Measurements from ENCODE around the gene SPACA1.
"Not testable (repeated sequence)": the region's sequence is repeated elsewhere in the genome, so short reads cannot be mapped to it uniquely, and the experiment has no call there.

The SPACA1 gene

GRCh38 chr6:88047510-88048150 lies at the start of gene SPACA1:
Gene SPACA1 (plus strand): TSS chr6:88047841. CDS start chr6:88047906, 65 bp downstream.
- Histone ChIP-seq H3K9me3 (ENCODE audit: control insufficient read depth, insufficient read depth, low read depth, low read length) (no peaks in the 10 kb centered on the region), H3K27ac (ENCODE audit: low read depth, low read length) (no peak within 1 kb of the TSS), H3K36me3 (ENCODE audit: control insufficient read depth, insufficient read depth, low read length) (no peaks in the 10 kb centered on the region), H3K4me1 (ENCODE audit: control insufficient read depth, insufficient read depth, low read length) (peaks cover 7% of the 10 kb centered on the region; the same call in 1 of the 2 replicates), H3K27me3 (ENCODE audit: control insufficient read depth, insufficient read depth, low read length) (no peaks in the 10 kb centered on the region), H3K9ac (ENCODE audit: low read length) (no peak within 1 kb of the TSS), H3K4me3 (ENCODE audit: low read depth, low read length) (no peak within 1 kb of the TSS)

GRCh38 chr6:88000713-88001112 lies 46.9 kb upstream of the SPACA1 start:
- Histone ChIP-seq H3K9ac (ENCODE audit: low read length) (no peak overlapping the region), H3K4me3 (ENCODE audit: low read depth, low read length) (no peak overlapping the region), H3K9me3 (ENCODE audit: control insufficient read depth, insufficient read depth, low read depth, low read length) (no peaks in the 10 kb centered on the region), H3K27me3 (ENCODE audit: control insufficient read depth, insufficient read depth, low read length) (no peaks in the 10 kb centered on the region), H3K36me3 (ENCODE audit: control insufficient read depth, insufficient read depth, low read length) (no peaks in the 10 kb centered on the region), H3K27ac (ENCODE audit: low read depth, low read length) (no peak overlapping the region), H3K4me1 (ENCODE audit: control insufficient read depth, insufficient read depth, low read length) (peaks cover under 1% of the 10 kb centered on the region; the same call in 1 of the 2 replicates)

- not testable (repeated sequence) for H3K27me3 ChIP-seq (ENCODE audit: control insufficient read depth, insufficient read depth, low read length)
Measured at GRCh38 chr6:88001279-88001678, 46.4 kb upstream of the SPACA1 start.

GRCh38 chr6:88004707-88005106 lies 42.9 kb upstream of the SPACA1 start:
- Histone ChIP-seq H3K36me3 (ENCODE audit: control insufficient read depth, insufficient read depth, low read length) (no peaks in the 10 kb centered on the region), H3K9ac (ENCODE audit: low read length) (no peak overlapping the region), H3K9me3 (ENCODE audit: control insufficient read depth, insufficient read depth, low read depth, low read length) (0 out of 2 replicates have a peak, but pooled peaks cover 2% of the 10 kb centered on the region), H3K4me1 (ENCODE audit: control insufficient read depth, insufficient read depth, low read length) (no peaks in the 10 kb centered on the region), H3K27ac (ENCODE audit: low read depth, low read length) (no peak overlapping the region), H3K4me3 (ENCODE audit: low read depth, low read length) (no peak overlapping the region), H3K27me3 (ENCODE audit: control insufficient read depth, insufficient read depth, low read length) (no peaks in the 10 kb centered on the region)

More at GRCh38 chr6:88001279-88001678, 46.4 kb upstream of the SPACA1 start:
- not testable (repeated sequence) for H3K4me3 ChIP-seq (ENCODE audit: low read depth, low read length); H3K4me1 ChIP-seq (ENCODE audit: control insufficient read depth, insufficient read depth, low read length); H3K36me3 ChIP-seq (ENCODE audit: control insufficient read depth, insufficient read depth, low read length); H3K9me3 ChIP-seq (ENCODE audit: control insufficient read depth, insufficient read depth, low read depth, low read length); H3K9ac ChIP-seq (ENCODE audit: low read length); H3K27ac ChIP-seq (ENCODE audit: low read depth, low read length)

- H3K4me1 ChIP-seq (ENCODE audit: control insufficient read depth, insufficient read depth, low read length) = no peaks in the 10 kb centered on the region
- no peak overlapping the region for H3K9ac ChIP-seq (ENCODE audit: low read length)
- H3K27ac ChIP-seq (ENCODE audit: low read depth, low read length) = no peak overlapping the region
- no peaks in the 10 kb centered on the region for H3K36me3 ChIP-seq (ENCODE audit: control insufficient read depth, insufficient read depth, low read length)
- H3K27me3 ChIP-seq (ENCODE audit: control insufficient read depth, insufficient read depth, low read length) = no peaks in the 10 kb centered on the region
- 0 out of 2 replicates have a peak, but pooled peaks cover 2% of the 10 kb centered on the region for H3K9me3 ChIP-seq (ENCODE audit: control insufficient read depth, insufficient read depth, low read depth, low read length)
- H3K4me3 ChIP-seq (ENCODE audit: low read depth, low read length) = no peak overlapping the region
Measured at GRCh38 chr6:88006557-88006956, 41.1 kb upstream of the SPACA1 start.

GRCh38 chr6:88008411-88008810 lies 39.2 kb upstream of the SPACA1 start:
- Histone ChIP-seq H3K9me3 (ENCODE audit: control insufficient read depth, insufficient read depth, low read depth, low read length) (0 out of 2 replicates have a peak, but pooled peaks cover 2% of the 10 kb centered on the region), H3K4me3 (ENCODE audit: low read depth, low read length) (no peak overlapping the region), H3K27ac (ENCODE audit: low read depth, low read length) (no peak overlapping the region), H3K36me3 (ENCODE audit: control insufficient read depth, insufficient read depth, low read length) (no peaks in the 10 kb centered on the region), H3K27me3 (ENCODE audit: control insufficient read depth, insufficient read depth, low read length) (no peaks in the 10 kb centered on the region), H3K9ac (ENCODE audit: low read length) (no peak overlapping the region), H3K4me1 (ENCODE audit: control insufficient read depth, insufficient read depth, low read length) (no peaks in the 10 kb centered on the region)

GRCh38 chr6:88008831-88009231 lies 38.8 kb upstream of the SPACA1 start:
- Histone ChIP-seq H3K4me3 (ENCODE audit: low read depth, low read length) (no peak overlapping the region), H3K9ac (ENCODE audit: low read length) (no peak overlapping the region), H3K27ac (ENCODE audit: low read depth, low read length) (no peak overlapping the region), H3K27me3 (ENCODE audit: control insufficient read depth, insufficient read depth, low read length) (no peaks in the 10 kb centered on the region), H3K4me1 (ENCODE audit: control insufficient read depth, insufficient read depth, low read length) (no peaks in the 10 kb centered on the region), H3K36me3 (ENCODE audit: control insufficient read depth, insufficient read depth, low read length) (no peaks in the 10 kb centered on the region), H3K9me3 (ENCODE audit: control insufficient read depth, insufficient read depth, low read depth, low read length) (0 out of 2 replicates have a peak, but pooled peaks cover 2% of the 10 kb centered on the region)

- Histone ChIP-seq H3K27ac (ENCODE audit: low read depth, low read length) (no peak overlapping the region), H3K4me3 (ENCODE audit: low read depth, low read length) (no peak overlapping the region), H3K36me3 (ENCODE audit: control insufficient read depth, insufficient read depth, low read length) (no peaks in the 10 kb centered on the region)
Measured at GRCh38 chr6:88013015-88013414, 34.6 kb upstream of the SPACA1 start.

GRCh38 chr6:88013554-88013953 lies 34.1 kb upstream of the SPACA1 start:
- Histone ChIP-seq H3K36me3 (ENCODE audit: control insufficient read depth, insufficient read depth, low read length) (no peaks in the 10 kb centered on the region), H3K4me1 (ENCODE audit: control insufficient read depth, insufficient read depth, low read length) (no peaks in the 10 kb centered on the region), H3K4me3 (ENCODE audit: low read depth, low read length) (no peak overlapping the region), H3K27ac (ENCODE audit: low read depth, low read length) (no peak overlapping the region), H3K27me3 (ENCODE audit: control insufficient read depth, insufficient read depth, low read length) (no peaks in the 10 kb centered on the region), H3K9ac (ENCODE audit: low read length) (no peak overlapping the region), H3K9me3 (ENCODE audit: control insufficient read depth, insufficient read depth, low read depth, low read length) (0 out of 2 replicates have a peak, but pooled peaks cover 3% of the 10 kb centered on the region)

More at GRCh38 chr6:88013015-88013414, 34.6 kb upstream of the SPACA1 start:
- Histone ChIP-seq H3K27me3 (ENCODE audit: control insufficient read depth, insufficient read depth, low read length) (no peaks in the 10 kb centered on the region), H3K9ac (ENCODE audit: low read length) (no peak overlapping the region), H3K9me3 (ENCODE audit: control insufficient read depth, insufficient read depth, low read depth, low read length) (0 out of 2 replicates have a peak, but pooled peaks cover 3% of the 10 kb centered on the region), H3K4me1 (ENCODE audit: control insufficient read depth, insufficient read depth, low read length) (no peaks in the 10 kb centered on the region)

- no peaks in the 10 kb centered on the region for H3K9me3 ChIP-seq (ENCODE audit: control insufficient read depth, insufficient read depth, low read depth, low read length)
- no peak overlapping the region for H3K9ac ChIP-seq (ENCODE audit: low read length)
- H3K36me3 ChIP-seq (ENCODE audit: control insufficient read depth, insufficient read depth, low read length) = no peaks in the 10 kb centered on the region
- H3K4me1 ChIP-seq (ENCODE audit: control insufficient read depth, insufficient read depth, low read length) = no peaks in the 10 kb centered on the region
- H3K4me3 ChIP-seq (ENCODE audit: low read depth, low read length) = no peak overlapping the region
- H3K27ac ChIP-seq (ENCODE audit: low read depth, low read length) = no peak overlapping the region
- no peaks in the 10 kb centered on the region for H3K27me3 ChIP-seq (ENCODE audit: control insufficient read depth, insufficient read depth, low read length)
Measured at GRCh38 chr6:88020439-88020838, 27.2 kb upstream of the SPACA1 start.

- Histone ChIP-seq H3K4me1 (ENCODE audit: control insufficient read depth, insufficient read depth, low read length) (no peaks in the 10 kb centered on the region), H3K27ac (ENCODE audit: low read depth, low read length) (no peak overlapping the region), H3K4me3 (ENCODE audit: low read depth, low read length) (no peak overlapping the region), H3K9ac (ENCODE audit: low read length) (no peak overlapping the region), H3K27me3 (ENCODE audit: control insufficient read depth, insufficient read depth, low read length) (no peaks in the 10 kb centered on the region), H3K36me3 (ENCODE audit: control insufficient read depth, insufficient read depth, low read length) (no peaks in the 10 kb centered on the region), H3K9me3 (ENCODE audit: control insufficient read depth, insufficient read depth, low read depth, low read length) (peaks cover 24% of the 10 kb centered on the region)
Measured at GRCh38 chr6:88024696-88025095, 22.9 kb upstream of the SPACA1 start.
